C4-2B (cell line): ENCODE data around the gene HEXB.

Source experiments
- CTCF ChIP-seq: fragments of 450-650 bp; conservative IDR thresholded peaks from 2 replicates; pipeline ENCODE4 v1.5.1; 2017; ENCODE audit warnings: mild to moderate bottlenecking
- ZFX ChIP-seq: fragments of 450-650 bp; IDR thresholded peaks from 2 replicates; pipeline ENCODE4 v1.6.1; 2017

GRCh38 chr5:74649421-74649973 is 35.5 kb upstream of the HEXB start:
- TF ChIP-seq CTCF (no peak), ZFX (no peak)
